ENCODE data around the gene KCNK7.
"Not testable (repeated sequence)": the region's sequence is repeated elsewhere in the genome, so short reads cannot be mapped to it uniquely, and the experiment has no call there.

The KCNK7 gene

GRCh38 chr11:65573391-65574079 lies 22.1 kb downstream of the KCNK7 start:
- no peak overlapping the region for H3K4me3 ChIP-seq (ENCODE audit: low read length)

GRCh38 chr11:65572356-65573051 lies 23.1 kb downstream of the KCNK7 start, which contains the start of gene FAM89B:
TSS of gene FAM89B (plus strand) at chr11:65572538. CDS start at chr11:65572670, 132 bp downstream.
- Histone ChIP-seq H3K4me3 (ENCODE audit: low read length) (peak within 1 kb of the TSS; percentile 42), H3K27me3 (ENCODE audit: control insufficient read depth, insufficient read depth, low read length) (peaks cover 7% of the 10 kb centered on the region), H3K9me3 (ENCODE audit: control insufficient read depth, insufficient read depth, low read length) (no peaks in the 10 kb centered on the region), H3K4me1 (ENCODE audit: control insufficient read depth, insufficient read depth, low read length) (peaks cover 15% of the 10 kb centered on the region), H3K27ac (ENCODE audit: low read length) (no peak within 1 kb of the TSS), H3K36me3 (ENCODE audit: control insufficient read depth, insufficient read depth, low read length) (no peaks in the 10 kb centered on the region)
- DNase-seq (ENCODE audit: low read depth, low spot score) = no peak
- no CpG with 5 or more reads among the region's 86 CpGs for WGBS (ENCODE audit: insufficient coverage, insufficient read length)

More at GRCh38 chr11:65573391-65574079, 22.1 kb downstream of the KCNK7 start:
- H3K4me1 ChIP-seq (ENCODE audit: control insufficient read depth, insufficient read depth, low read length) = peaks cover 15% of the 10 kb centered on the region
- WGBS (ENCODE audit: insufficient coverage, insufficient read length) = no CpG with 5 or more reads among the region's 22 CpGs
- no peak for DNase-seq (ENCODE audit: low read depth, low spot score)
- H3K27me3 ChIP-seq (ENCODE audit: control insufficient read depth, insufficient read depth, low read length) = peaks cover 7% of the 10 kb centered on the region
- no peak overlapping the region for H3K27ac ChIP-seq (ENCODE audit: low read length)
- no peaks in the 10 kb centered on the region for H3K9me3 ChIP-seq (ENCODE audit: control insufficient read depth, insufficient read depth, low read length)
- H3K36me3 ChIP-seq (ENCODE audit: control insufficient read depth, insufficient read depth, low read length) = no peaks in the 10 kb centered on the region

GRCh38 chr11:65571940-65572339 lies 23.7 kb downstream of the KCNK7 start:
- Histone ChIP-seq H3K4me1 (ENCODE audit: control insufficient read depth, insufficient read depth, low read length) (peaks cover 13% of the 10 kb centered on the region), H3K27me3 (ENCODE audit: control insufficient read depth, insufficient read depth, low read length) (peaks cover 7% of the 10 kb centered on the region), H3K4me3 (ENCODE audit: low read length) (peak overlapping the region; percentile 42; the same call in 1 of the 2 replicates), H3K27ac (ENCODE audit: low read length) (no peak overlapping the region), H3K9me3 (ENCODE audit: control insufficient read depth, insufficient read depth, low read length) (no peaks in the 10 kb centered on the region), H3K36me3 (ENCODE audit: control insufficient read depth, insufficient read depth, low read length) (no peaks in the 10 kb centered on the region)
- DNase-seq (ENCODE audit: low read depth, low spot score) = no peak
- WGBS (ENCODE audit: insufficient coverage, insufficient read length) = no CpG with 5 or more reads among the region's 11 CpGs

- Histone ChIP-seq H3K9me3 (ENCODE audit: control insufficient read depth, insufficient read depth, low read length) (no peaks in the 10 kb centered on the region), H3K36me3 (ENCODE audit: control insufficient read depth, insufficient read depth, low read length) (no peaks in the 10 kb centered on the region), H3K4me3 (ENCODE audit: low read length) (no peak overlapping the region), H3K4me1 (ENCODE audit: control insufficient read depth, insufficient read depth, low read length) (peaks cover 13% of the 10 kb centered on the region), H3K27ac (ENCODE audit: low read length) (no peak overlapping the region), H3K27me3 (ENCODE audit: control insufficient read depth, insufficient read depth, low read length) (peaks cover 7% of the 10 kb centered on the region)
- DNase-seq (ENCODE audit: low read depth, low spot score) = no peak
- WGBS (ENCODE audit: insufficient coverage, insufficient read length) = no CpG with 5 or more reads among the region's 9 CpGs
Observed at GRCh38 chr11:65571420-65571819, 24.2 kb downstream of the KCNK7 start.

GRCh38 chr11:65569973-65570918 lies 25.4 kb downstream of the KCNK7 start, which contains the start of gene ZNRD2:
TSS of gene ZNRD2 (plus strand) at chr11:65570477. CDS start at chr11:65570492, 15 bp downstream.
- H3K4me1 ChIP-seq (ENCODE audit: control insufficient read depth, insufficient read depth, low read length) = peaks cover 11% of the 10 kb centered on the region
- no peaks in the 10 kb centered on the region for H3K36me3 ChIP-seq (ENCODE audit: control insufficient read depth, insufficient read depth, low read length)
- peak within 1 kb of the TSS; percentile 94 for H3K4me3 ChIP-seq (ENCODE audit: low read length)
- peak within 1 kb of the TSS; percentile 8 for H3K27ac ChIP-seq (ENCODE audit: low read length)
- DNase-seq (ENCODE audit: low read depth, low spot score) = no peak
- no peaks in the 10 kb centered on the region for H3K9me3 ChIP-seq (ENCODE audit: control insufficient read depth, insufficient read depth, low read length)
- H3K27me3 ChIP-seq (ENCODE audit: control insufficient read depth, insufficient read depth, low read length) = peaks cover 3% of the 10 kb centered on the region; the same call in 1 of the 2 replicates
- no CpG with 5 or more reads among the region's 89 CpGs for WGBS (ENCODE audit: insufficient coverage, insufficient read length)

- no peak for DNase-seq (ENCODE audit: low read depth, low spot score)
- WGBS (ENCODE audit: insufficient coverage, insufficient read length) = no CpG with 5 or more reads among the region's 28 CpGs
- peak overlapping the region; percentile 8 for H3K27ac ChIP-seq (ENCODE audit: low read length)
Observed at GRCh38 chr11:65569164-65569972, 26.2 kb downstream of the KCNK7 start.

GRCh38 chr11:65565624-65566453 lies 29.8 kb downstream of the KCNK7 start:
- Histone ChIP-seq H3K9me3 (ENCODE audit: control insufficient read depth, insufficient read depth, low read length) (no peaks in the 10 kb centered on the region), H3K27ac (ENCODE audit: low read length) (no peak overlapping the region), H3K4me1 (ENCODE audit: control insufficient read depth, insufficient read depth, low read length) (peaks cover 3% of the 10 kb centered on the region), H3K36me3 (ENCODE audit: control insufficient read depth, insufficient read depth, low read length) (no peaks in the 10 kb centered on the region), H3K27me3 (ENCODE audit: control insufficient read depth, insufficient read depth, low read length) (no peaks in the 10 kb centered on the region), H3K4me3 (ENCODE audit: low read length) (no peak overlapping the region)
- WGBS (ENCODE audit: insufficient coverage, insufficient read length) = no CpG with 5 or more reads among the region's 7 CpGs
- no peak for DNase-seq (ENCODE audit: low read depth, low spot score)

More at GRCh38 chr11:65569164-65569972, 26.2 kb downstream of the KCNK7 start:
- H3K36me3 ChIP-seq (ENCODE audit: control insufficient read depth, insufficient read depth, low read length) = no peaks in the 10 kb centered on the region
- H3K4me1 ChIP-seq (ENCODE audit: control insufficient read depth, insufficient read depth, low read length) = peaks cover 9% of the 10 kb centered on the region
- no peaks in the 10 kb centered on the region for H3K27me3 ChIP-seq (ENCODE audit: control insufficient read depth, insufficient read depth, low read length)
- H3K4me3 ChIP-seq (ENCODE audit: low read length) = peak overlapping the region; percentile 94
- H3K9me3 ChIP-seq (ENCODE audit: control insufficient read depth, insufficient read depth, low read length) = no peaks in the 10 kb centered on the region

- not testable (repeated sequence) for H3K27ac ChIP-seq (ENCODE audit: low read length); DNase-seq (ENCODE audit: low read depth, low spot score); H3K4me1 ChIP-seq (ENCODE audit: control insufficient read depth, insufficient read depth, low read length); H3K4me3 ChIP-seq (ENCODE audit: low read length); H3K36me3 ChIP-seq (ENCODE audit: control insufficient read depth, insufficient read depth, low read length); H3K27me3 ChIP-seq (ENCODE audit: control insufficient read depth, insufficient read depth, low read length); H3K9me3 ChIP-seq (ENCODE audit: control insufficient read depth, insufficient read depth, low read length)
- WGBS (ENCODE audit: insufficient coverage, insufficient read length) = no CpG with 5 or more reads among the region's 12 CpGs
Observed at GRCh38 chr11:65564879-65565559, 30.6 kb downstream of the KCNK7 start.

GRCh38 chr11:65563601-65564000 lies 32.0 kb downstream of the KCNK7 start:
- H3K4me3 ChIP-seq (ENCODE audit: low read length) = no peak overlapping the region
- no peaks in the 10 kb centered on the region for H3K9me3 ChIP-seq (ENCODE audit: control insufficient read depth, insufficient read depth, low read length)
- no peaks in the 10 kb centered on the region for H3K27me3 ChIP-seq (ENCODE audit: control insufficient read depth, insufficient read depth, low read length)
- H3K36me3 ChIP-seq (ENCODE audit: control insufficient read depth, insufficient read depth, low read length) = no peaks in the 10 kb centered on the region
- peaks cover 12% of the 10 kb centered on the region for H3K4me1 ChIP-seq (ENCODE audit: control insufficient read depth, insufficient read depth, low read length)
- DNase-seq (ENCODE audit: low read depth, low spot score) = no peak
- WGBS (ENCODE audit: insufficient coverage, insufficient read length) = no CpG with 5 or more reads among the region's 4 CpGs
- H3K27ac ChIP-seq (ENCODE audit: low read length) = no peak overlapping the region
